Right lobe of liver (tissue), 6 donors: ENCODE results near the gene APLP2. TPM values are rescaled to one million over a fixed set of nuclear protein-coding genes. Genes with fewer than 3 reads are reported as not detected.

ENCODE experiments used
- ATAC-seq, 4 donors: fragments of 200-7000 bp; cut with Tn5 transposase; one replicate each; pipeline ENCODE4 v1.9.1; 2020; ENCODE audit warnings: mild to moderate bottlenecking in 4 of 4, moderate library complexity in 4 of 4
- DNase-seq, 3 donors: peaks; one replicate each; pipeline ENCODE4 v3.0.0-alpha.2; 2020
- H3K27ac ChIP-seq, 3 donors: fragments of 200-600 bp; one replicate each; pipeline ENCODE4 v1.8.0; 2022
- H3K27me3 ChIP-seq, 2 donors: fragments of 200-600 bp; one replicate each; pipeline ENCODE4 v1.8.0; 2022
- H3K36me3 ChIP-seq, 4 donors: fragments of 200-600 bp; sonication (generic) in 1 of 4; one replicate each; pipeline versions ENCODE4 v1.5.1 to v1.8.0; 2017 to 2022; ENCODE audit warnings: control low read depth in 1 of 4
- H3K4me1 ChIP-seq, 4 donors: fragments of 200-600 bp; sonication (generic) in 1 of 4; one replicate each; pipeline versions ENCODE4 v1.5.1 to v1.8.0; 2017 to 2022; ENCODE audit warnings: control low read depth in 1 of 4
- H3K4me3 ChIP-seq, 3 donors: fragments of 200-600 bp; one replicate each; pipeline ENCODE4 v1.8.0; 2022
- H3K9me3 ChIP-seq, 4 donors: fragments of 200-600 bp; sonication (generic) in 1 of 4; one replicate each; pipeline versions ENCODE4 v1.5.1 to v1.8.0; 2017 to 2022; ENCODE audit warnings: control low read depth in 1 of 4
- POLR2A ChIP-seq: fragments of 450-650 bp; IDR thresholded peaks from one replicate; pipeline ENCODE4 v1.6.1; 2017; ENCODE audit warnings: antibody characterized with exemption, mild to moderate bottlenecking
- WGBS: methylation state at CpG from one replicate; pipeline ENCODE4 v1.1.6; 2018; ENCODE audit warnings: low coverage, low lambda C conversion rate; ENCODE audit not compliant: insufficient coverage; ENCODE audit errors: missing lambda C conversion rate; 5-methylcytosine and 5-hydroxymethylcytosine counted together
- intact Hi-C, 2 donors: fragments of 100-400 bp; cut with DNase I; formaldehyde crosslinking; loops; one replicate each; pipeline versions ENCODE4 v1.11.2 to v1.14.1; 2022
- total RNA-seq, 6 experiments: library from RNA; depleted of rRNA in 2 of 6; stranded (reverse); fragments of >200 nt in 2 of 6; fragmentation: NEBNext Ultra II Directional in 3 of 6; extraction: Animal tissue kit (Norgen Biotek cat#: 25700) in 3 of 6; gene quantifications; one replicate each; pipeline versions ENCODE4 v1.1.0 to v1.2.4, GENCODE V29; 2016 to 2023
- TF ChIP-seq, protein P1 (sequence below), 4 donors: fragments of 200-600 bp in 3 of 4; fragments of 450-650 bp in 1 of 4; IDR thresholded peaks; one replicate each; pipeline versions ENCODE4 v1.5.1 to v1.8.0; 2016 to 2022; ENCODE audit warnings: antibody characterized with exemption in 4 of 4, mild to moderate bottlenecking in 2 of 4
- donor health status: DM: no; HTN: yes; CAD: no.
- donor health status: DM: no; HTN: no; CAD: no.
- donor health status: DM: no; HTN: no; CAD: no.
- donor health status: DM: no; HTN: yes; CAD: no.
- donor health status: DM: no; HTN: yes; CAD: no.

APLP2 gene
- total RNA-seq, 6 experiments from 2014 or later: 184 to 255 (median 252) TPM

DNA sequence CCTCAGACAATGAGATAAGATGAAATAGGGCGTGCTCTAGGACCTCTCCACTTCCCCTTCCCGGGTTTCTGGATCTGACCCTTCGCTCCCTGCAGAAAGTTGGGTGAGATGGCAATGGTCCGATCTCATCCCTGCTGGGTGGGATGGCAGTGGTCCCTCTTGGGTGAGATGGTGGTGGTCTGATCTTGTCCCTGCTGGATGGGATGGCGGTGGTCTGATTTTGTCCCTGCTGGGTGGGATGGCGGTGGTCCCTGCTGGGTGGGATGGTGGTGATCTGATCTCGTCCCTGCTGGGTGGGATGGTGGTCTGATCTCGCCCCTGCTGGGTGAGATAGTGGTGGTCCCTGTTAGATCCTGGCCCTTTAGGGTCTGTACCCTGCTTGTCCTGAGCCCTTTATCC, 111.2 kb downstream of the APLP2 start:
- H3K9me3 ChIP-seq: no peaks in the 10 kb centered on the region
- ATAC-seq (no peak), DNase-seq (no peak)
- no peaks in the 10 kb centered on the region for H3K36me3 ChIP-seq
- intact Hi-C loops: no loop called here
- peak overlapping the region; percentile 12 to 84 (median 33) for H3K27ac ChIP-seq
- no peaks in the 10 kb centered on the region for H3K27me3 ChIP-seq
- TF ChIP-seq, protein P1, sequence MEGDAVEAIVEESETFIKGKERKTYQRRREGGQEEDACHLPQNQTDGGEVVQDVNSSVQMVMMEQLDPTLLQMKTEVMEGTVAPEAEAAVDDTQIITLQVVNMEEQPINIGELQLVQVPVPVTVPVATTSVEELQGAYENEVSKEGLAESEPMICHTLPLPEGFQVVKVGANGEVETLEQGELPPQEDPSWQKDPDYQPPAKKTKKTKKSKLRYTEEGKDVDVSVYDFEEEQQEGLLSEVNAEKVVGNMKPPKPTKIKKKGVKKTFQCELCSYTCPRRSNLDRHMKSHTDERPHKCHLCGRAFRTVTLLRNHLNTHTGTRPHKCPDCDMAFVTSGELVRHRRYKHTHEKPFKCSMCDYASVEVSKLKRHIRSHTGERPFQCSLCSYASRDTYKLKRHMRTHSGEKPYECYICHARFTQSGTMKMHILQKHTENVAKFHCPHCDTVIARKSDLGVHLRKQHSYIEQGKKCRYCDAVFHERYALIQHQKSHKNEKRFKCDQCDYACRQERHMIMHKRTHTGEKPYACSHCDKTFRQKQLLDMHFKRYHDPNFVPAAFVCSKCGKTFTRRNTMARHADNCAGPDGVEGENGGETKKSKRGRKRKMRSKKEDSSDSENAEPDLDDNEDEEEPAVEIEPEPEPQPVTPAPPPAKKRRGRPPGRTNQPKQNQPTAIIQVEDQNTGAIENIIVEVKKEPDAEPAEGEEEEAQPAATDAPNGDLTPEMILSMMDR (IDR thresholded peaks at IDR 0.05): no peak
- H3K4me1 ChIP-seq: peaks cover 0 to 49% (median 16%) of the 10 kb centered on the region in 4 donors
- 49% methylated on average over 5 of the region's 8 CpGs for WGBS
- no peak overlapping the region for H3K4me3 ChIP-seq

DNA sequence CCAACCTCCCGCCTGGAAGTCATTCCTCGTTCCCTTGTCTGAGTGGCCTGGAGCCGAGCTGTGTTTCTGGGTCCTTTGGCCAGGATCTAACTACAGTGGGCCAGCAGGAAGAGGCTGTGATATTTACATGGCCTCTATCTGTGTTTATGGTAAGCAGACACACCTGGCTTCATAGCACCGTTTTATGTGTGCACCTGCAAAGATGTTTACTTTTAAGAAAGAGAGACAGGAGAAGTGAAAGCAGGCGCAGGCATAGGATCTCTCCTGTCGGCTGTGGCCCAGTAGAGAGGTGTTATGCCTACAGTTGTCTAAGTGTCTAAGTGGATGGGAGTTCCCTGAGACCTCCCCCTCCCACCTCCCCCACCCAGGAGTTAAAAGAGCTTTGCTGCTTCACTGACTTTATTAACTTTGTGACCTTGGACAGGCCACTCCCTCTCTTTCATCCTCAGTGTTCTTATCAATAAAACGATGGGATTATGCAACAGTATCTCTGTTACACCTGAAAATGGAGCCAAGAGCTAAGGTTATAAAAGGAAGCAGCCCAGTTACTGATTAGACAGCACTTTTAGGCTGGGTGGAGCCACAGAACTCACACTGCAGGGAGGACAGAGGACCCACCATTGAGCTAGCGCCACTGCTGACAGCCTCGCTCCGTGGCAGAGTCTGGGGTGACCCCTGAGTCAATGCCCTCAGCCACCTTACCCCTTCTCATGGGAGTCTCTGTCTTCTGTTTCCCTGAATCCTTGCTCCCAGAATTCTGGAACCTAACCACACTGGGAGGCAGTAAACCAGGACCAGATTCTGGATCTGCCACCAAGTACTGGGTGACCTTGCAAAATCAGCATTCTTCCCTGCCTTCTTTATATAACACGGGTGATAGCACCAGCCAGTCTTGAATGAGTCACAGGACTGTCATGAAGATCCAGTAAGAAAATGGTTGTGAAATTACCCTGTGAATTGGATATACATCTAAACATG, 111.9 kb downstream of the APLP2 start:
- ATAC-seq: peak; percentile 85 to 93 (median 89)
- Histone ChIP-seq H3K27me3 (no peaks in the 10 kb centered on the region), H3K9me3 (no peaks in the 10 kb centered on the region), H3K27ac (peak overlapping the region; percentile 12 to 84 (median 33)), H3K4me1 (peaks cover 0 to 49% (median 16%) of the 10 kb centered on the region in 4 donors), H3K36me3 (no peaks in the 10 kb centered on the region), H3K4me3 (peak overlapping the region in 2 of 3 donors; percentile 12 to 14)
- intact Hi-C loops: no loop called here
- WGBS: 21% methylated on average over 10 of the region's 11 CpGs
- TF ChIP-seq, protein P1 (IDR thresholded peaks at IDR 0.05): no peak
- peak; percentile 76 for TF ChIP-seq POLR2A
- peak; percentile 64 to 87 (median 85) for DNase-seq

DNA sequence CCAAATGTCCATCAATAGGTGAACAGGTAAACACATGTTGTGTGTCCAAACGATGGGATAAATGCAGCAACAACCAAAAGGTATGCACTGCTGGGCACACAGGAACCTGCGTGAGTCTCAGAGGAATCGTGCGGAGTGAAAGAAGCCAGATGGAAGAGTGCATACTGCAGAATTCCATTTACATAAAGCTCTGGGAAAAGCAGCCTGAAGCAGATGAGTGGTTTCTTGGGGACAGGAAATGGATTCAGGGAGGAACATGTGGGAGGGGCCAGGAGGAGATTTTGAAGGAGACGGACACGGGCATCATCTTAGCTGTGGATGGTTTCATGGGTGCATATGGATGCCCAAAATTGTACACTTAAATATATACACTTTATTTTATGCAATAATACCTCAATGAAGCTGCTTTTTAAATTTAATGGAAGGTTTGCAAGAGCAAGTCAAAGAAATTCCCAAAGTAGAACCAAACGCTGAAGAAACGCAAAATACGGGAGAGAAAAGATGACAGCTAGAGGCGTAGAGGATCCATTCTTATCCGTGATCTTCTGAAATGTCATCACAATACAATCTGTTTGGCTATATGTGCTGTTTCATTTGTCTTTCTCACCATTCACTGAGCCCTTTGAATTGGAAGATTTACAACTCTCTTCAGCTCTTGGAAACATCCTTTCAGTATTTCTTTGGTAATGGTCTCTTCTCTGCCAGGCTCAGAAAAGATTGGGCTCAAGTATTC, 114.3 kb downstream of the APLP2 start:
- TF ChIP-seq, protein P1 (IDR thresholded peaks at IDR 0.05): no peak
- TF ChIP-seq POLR2A: no peak
- peaks cover 0 to 31% (median 8%) of the 10 kb centered on the region in 4 donors for H3K4me1 ChIP-seq
- no peaks in the 10 kb centered on the region for H3K36me3 ChIP-seq
- H3K27me3 ChIP-seq: no peaks in the 10 kb centered on the region
- H3K27ac ChIP-seq: no peak overlapping the region
- H3K4me3 ChIP-seq: no peak overlapping the region
- 80% methylated on average over 11 of the region's 11 CpGs for WGBS
- no peaks in the 10 kb centered on the region for H3K9me3 ChIP-seq
- intact Hi-C loops: no loop called here
- DNase-seq: no peak
- no peak for ATAC-seq

DNA sequence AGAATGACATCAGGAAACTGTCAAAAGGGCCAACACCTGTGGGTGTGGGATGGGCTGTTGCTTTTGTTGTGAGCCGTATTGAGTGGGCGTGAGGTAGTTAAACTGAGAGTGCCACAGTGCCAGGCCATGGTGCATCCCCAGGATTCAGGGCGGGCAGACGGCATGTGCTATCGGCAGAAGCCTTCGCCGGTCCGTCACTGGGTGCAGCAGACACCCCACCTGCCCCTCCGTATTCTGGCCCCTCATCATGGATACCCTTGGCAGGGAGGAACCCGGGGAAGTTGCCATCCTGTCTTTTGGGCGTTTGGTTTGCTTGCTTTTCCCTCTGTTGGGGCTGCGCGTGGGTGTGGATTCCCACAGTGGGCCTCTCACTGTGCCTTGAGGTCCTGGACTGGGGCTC, 117.4 kb downstream of the APLP2 start:
- no peaks in the 10 kb centered on the region for H3K36me3 ChIP-seq
- TF ChIP-seq, protein P1 (IDR thresholded peaks at IDR 0.05): no peak
- TF ChIP-seq POLR2A: no peak
- H3K4me3 ChIP-seq: no peak overlapping the region
- H3K27ac ChIP-seq: no peak overlapping the region
- H3K4me1 ChIP-seq: peaks cover 0 to 9% (median 2%) of the 10 kb centered on the region in 4 donors
- intact Hi-C loops: no loop called here
- H3K9me3 ChIP-seq: no peaks in the 10 kb centered on the region
- ATAC-seq (no peak), DNase-seq (no peak)
- 93% methylated on average over 5 of the region's 13 CpGs for WGBS
- H3K27me3 ChIP-seq: no peaks in the 10 kb centered on the region
